CD4-positive, alpha-beta memory T cell (primary cell): ENCODE results near the gene SKP2. TPM values are rescaled to one million over a fixed set of nuclear protein-coding genes. Genes with fewer than 3 reads are reported as not detected.
"Not testable (repeated sequence)": the region's sequence is repeated elsewhere in the genome, so short reads cannot be mapped to it uniquely, and the experiment has no call there.

Experiments used
- CTCF ChIA-PET: fragments of 350-600 bp; sonication (Branson Sonifier 250); formaldehyde crosslinking; loops from one replicate; lab custom pipeline; 2021; ENCODE audit warnings: inconsistent platforms; ENCODE audit not compliant: partially characterized antibody; lab: Charles Lee
- POLR2A ChIA-PET: fragments of 350-600 bp; sonication (Branson Sonifier 250); formaldehyde crosslinking; loops from one replicate; lab custom pipeline; 2021; ENCODE audit not compliant: partially characterized antibody; lab: Charles Lee
- DNase-seq, 5 donors: peaks; one replicate each; pipeline versions ENCODE4 v3.0.0 to v3.0.0-alpha.2; 2020 to 2022; ENCODE audit warnings: mixed read lengths in 1 of 5
- H3K27ac ChIP-seq: one replicate; pipeline ENCODE4 v1.7.0; 2013; ENCODE audit warnings: low read depth, low read length
- H3K27me3 ChIP-seq: 2 replicates; pipeline ENCODE4 v1.7.0; 2013; ENCODE audit warnings: mild to moderate bottlenecking, low read length, moderate library complexity; ENCODE audit not compliant: insufficient read depth
- H3K36me3 ChIP-seq: 2 replicates; pipeline ENCODE4 v1.7.0; 2013; ENCODE audit warnings: mild to moderate bottlenecking, low read length, moderate library complexity; ENCODE audit not compliant: insufficient read depth
- H3K4me1 ChIP-seq: 2 replicates; pipeline ENCODE4 v1.7.0; 2013; ENCODE audit warnings: mild to moderate bottlenecking, low read length, moderate library complexity; ENCODE audit not compliant: insufficient read depth
- H3K4me3 ChIP-seq, 2 donors: one replicate each; pipeline ENCODE4 v1.7.0; 2013; ENCODE audit warnings: low read length in 2 of 2, mild to moderate bottlenecking in 1 of 2
- H3K9me3 ChIP-seq, 2 donors: one replicate each; pipeline ENCODE4 v1.7.0; 2013; ENCODE audit warnings: low read length in 2 of 2, control low read depth in 1 of 2; ENCODE audit not compliant: control insufficient read depth in 1 of 2
- H3K27ac Mint-ChIP-seq, 7 donors: one replicate each; pipeline ENCODE4 v1.8.0; 2020 to 2021; ENCODE audit warnings: mixed read lengths in 7 of 7, mild to moderate bottlenecking in 6 of 7, inconsistent platforms in 3 of 7, moderate library complexity in 3 of 7
- H3K27me3 Mint-ChIP-seq, 2 donors: one replicate each; pipeline ENCODE4 v1.8.0; 2020 to 2021; ENCODE audit warnings: mixed read lengths in 2 of 2
- H3K36me3 Mint-ChIP-seq, 2 donors: one replicate each; pipeline ENCODE4 v1.8.0; 2020 to 2021; ENCODE audit warnings: mixed read lengths in 2 of 2, inconsistent platforms in 1 of 2, mild to moderate bottlenecking in 1 of 2
- H3K4me1 Mint-ChIP-seq, 4 donors: one replicate each; pipeline ENCODE4 v1.8.0; 2020 to 2021; ENCODE audit warnings: mixed read lengths in 4 of 4, mild to moderate bottlenecking in 1 of 4
- H3K4me3 Mint-ChIP-seq, 8 donors: one replicate each; pipeline ENCODE4 v1.8.0; 2020 to 2021; ENCODE audit warnings: mixed read lengths in 8 of 8, mild to moderate bottlenecking in 7 of 8, moderate library complexity in 6 of 8, inconsistent platforms in 3 of 8
- H3K9me3 Mint-ChIP-seq, 8 donors: one replicate each; pipeline ENCODE4 v1.8.0; 2020 to 2021; ENCODE audit warnings: mixed read lengths in 8 of 8, mild to moderate bottlenecking in 5 of 8, inconsistent platforms in 3 of 8, moderate library complexity in 1 of 8
- intact Hi-C: fragments of 100-400 bp; cut with micrococcal nuclease; formaldehyde crosslinking; loops from one replicate; pipeline ENCODE4 v1.15.1; 2023
- polyA plus RNA-seq, 2 donors: library from polyadenylated mRNA; unstranded; fragments of 300-500 nt; fragmentation: Illumina TruSeq; gene quantifications; one replicate each; pipeline ENCODE4 v1.2.3, GENCODE V29; 2021
- total RNA-seq, 2 experiments: library from RNA; stranded (reverse); gene quantifications; one replicate each; pipeline ENCODE4 v1.2.3, GENCODE V29; 2021

SKP2 gene
- total and polyA plus RNA-seq, 4 experiments from 2014 or later, result 18.3 to 23.9 (median 20.1) TPM

- Mint-ChIP-seq H3K36me3 (peaks cover 68 to 71% of the 10 kb centered on the region in 2 donors), H3K4me1 (peaks cover 11 to 22% (median 18%) of the 10 kb centered on the region in 4 donors), H3K9me3 (peaks cover 5 to 15% (median 10%) of the 10 kb centered on the region in 8 donors)
- H3K4me3 ChIP-seq, H3K9me3 ChIP-seq, H3K27me3 Mint-ChIP-seq, DNase-seq, H3K27ac Mint-ChIP-seq, H3K27me3 ChIP-seq, H3K4me1 ChIP-seq, H3K4me3 Mint-ChIP-seq, POLR2A ChIA-PET, CTCF ChIA-PET, H3K27ac ChIP-seq, intact Hi-C loops: not testable (repeated sequence)
- peaks cover 10% of the 10 kb centered on the region for H3K36me3 ChIP-seq
Measured at GRCh38 chr5:36129666-36130065, 22.2 kb upstream of the SKP2 start.

- CTCF ChIA-PET, H3K36me3 ChIP-seq, POLR2A ChIA-PET, intact Hi-C loops, H3K27me3 ChIP-seq, H3K9me3 ChIP-seq, H3K27ac ChIP-seq, H3K27me3 Mint-ChIP-seq, H3K4me1 ChIP-seq, H3K27ac Mint-ChIP-seq, H3K4me3 ChIP-seq, H3K4me3 Mint-ChIP-seq, DNase-seq: not testable (repeated sequence)
- Mint-ChIP-seq H3K9me3 (peaks cover 7 to 13% (median 10%) of the 10 kb centered on the region in 8 donors), H3K4me1 (peaks cover 9 to 18% (median 13%) of the 10 kb centered on the region in 4 donors), H3K36me3 (peaks cover 65 to 72% of the 10 kb centered on the region in 2 donors)
Measured at GRCh38 chr5:36133009-36133408, 18.9 kb upstream of the SKP2 start.

- Histone ChIP-seq H3K36me3 (no peaks in the 10 kb centered on the region), H3K27me3 (no peaks in the 10 kb centered on the region), H3K27ac (no peak overlapping the region), H3K4me3 (no peak overlapping the region), H3K9me3 (peaks cover 0 to 6% of the 10 kb centered on the region in 2 donors), H3K4me1 (no peaks in the 10 kb centered on the region)
- Mint-ChIP-seq H3K4me1 (peaks cover 4 to 9% (median 7%) of the 10 kb centered on the region in 4 donors), H3K27ac (no peak overlapping the region), H3K4me3 (no peak overlapping the region), H3K9me3 (peaks cover 0 to 3% (median 0%) of the 10 kb centered on the region in 8 donors), H3K36me3 (peaks cover 52 to 72% of the 10 kb centered on the region in 2 donors), H3K27me3 (no peaks in the 10 kb centered on the region)
- POLR2A ChIA-PET, result no interaction called here
- CTCF ChIA-PET, result no interaction called here
- intact Hi-C loops, result no loop called here
- DNase-seq, result no peak
Measured at GRCh38 chr5:36135988-36136387, 15.9 kb upstream of the SKP2 start.

GRCh38 chr5:36136581-36136980, 15.3 kb upstream of the SKP2 start:
- Histone ChIP-seq H3K27me3 (no peaks in the 10 kb centered on the region), H3K9me3 (peaks cover 0 to 6% of the 10 kb centered on the region in 2 donors), H3K4me1 (no peaks in the 10 kb centered on the region), H3K36me3 (peaks cover 1% of the 10 kb centered on the region), H3K4me3 (no peak overlapping the region), H3K27ac (no peak overlapping the region)
- peaks cover 0 to 3% (median 0%) of the 10 kb centered on the region in 8 donors for H3K9me3 Mint-ChIP-seq
- intact Hi-C loops, result no loop called here
- H3K27ac Mint-ChIP-seq, result no peak overlapping the region
- ChIA-PET POLR2A (no interaction called here), CTCF (no interaction called here)
- peaks cover 49 to 68% of the 10 kb centered on the region in 2 donors for H3K36me3 Mint-ChIP-seq
- peaks cover under 1 to 6% (median 5%) of the 10 kb centered on the region in 4 donors for H3K4me1 Mint-ChIP-seq
- H3K27me3 Mint-ChIP-seq, result no peaks in the 10 kb centered on the region
- no peak overlapping the region for H3K4me3 Mint-ChIP-seq
- no peak for DNase-seq

GRCh38 chr5:36138900-36139683, 12.8 kb upstream of the SKP2 start:
- Histone ChIP-seq H3K27ac (no peak overlapping the region), H3K36me3 (peaks cover 4% of the 10 kb centered on the region), H3K4me1 (no peaks in the 10 kb centered on the region), H3K27me3 (no peaks in the 10 kb centered on the region), H3K9me3 (peaks cover 0 to 6% of the 10 kb centered on the region in 2 donors), H3K4me3 (no peak overlapping the region)
- CTCF ChIA-PET, result interaction anchor here (1.3 to 1.9 kb wide), 3 partner anchors 12 to 17 kb away, joined by 4 to 7 read pairs (median 4); partner anchors contain the start of gene LMBRD2
- intact Hi-C loops, result no loop called here
- DNase-seq, result no peak
- peaks cover 43 to 54% of the 10 kb centered on the region in 2 donors for H3K36me3 Mint-ChIP-seq
- H3K4me3 Mint-ChIP-seq, result no peak overlapping the region
- peaks cover 0 to 2% (median 0%) of the 10 kb centered on the region in 4 donors for H3K4me1 Mint-ChIP-seq
- POLR2A ChIA-PET, result interaction anchor here (0.9 kb wide), 2 partner anchors 11 kb away, joined by 3 read pairs; no protein-coding TSS in a partner anchor
- no peak overlapping the region for H3K27ac Mint-ChIP-seq
- peaks cover 0 to 2% (median 0%) of the 10 kb centered on the region in 8 donors for H3K9me3 Mint-ChIP-seq
- no peaks in the 10 kb centered on the region for H3K27me3 Mint-ChIP-seq

- Mint-ChIP-seq H3K27me3 (no peaks in the 10 kb centered on the region), H3K36me3 (peaks cover 12 to 14% of the 10 kb centered on the region in 2 donors), H3K4me1 (peaks cover 16 to 30% (median 21%) of the 10 kb centered on the region in 4 donors), H3K27ac (no peak overlapping the region), H3K4me3 (no peak overlapping the region), H3K9me3 (no peaks in the 10 kb centered on the region)
- Histone ChIP-seq H3K36me3 (peaks cover 4% of the 10 kb centered on the region), H3K4me3 (no peak overlapping the region), H3K27me3 (no peaks in the 10 kb centered on the region), H3K27ac (no peak overlapping the region), H3K4me1 (peaks cover 29% of the 10 kb centered on the region), H3K9me3 (no peaks in the 10 kb centered on the region)
- POLR2A ChIA-PET, result no interaction called here
- intact Hi-C loops, result no loop called here
- no peak for DNase-seq
- CTCF ChIA-PET, result no interaction called here
Measured at GRCh38 chr5:36145311-36145710, 6.6 kb upstream of the SKP2 start.

- Histone ChIP-seq H3K36me3 (peaks cover 4% of the 10 kb centered on the region), H3K27me3 (no peaks in the 10 kb centered on the region), H3K9me3 (no peaks in the 10 kb centered on the region), H3K4me3 (no peak overlapping the region), H3K27ac (no peak overlapping the region), H3K4me1 (peaks cover 37% of the 10 kb centered on the region)
- H3K27me3 Mint-ChIP-seq, result no peaks in the 10 kb centered on the region
- H3K4me3 Mint-ChIP-seq, result no peak overlapping the region
- ChIA-PET CTCF (interaction anchor here (0.7 kb wide), 1 partner anchor 68 kb away, joined by 3 read pairs; no protein-coding TSS in a partner anchor), POLR2A (no interaction called here)
- no peak overlapping the region for H3K27ac Mint-ChIP-seq
- no peak for DNase-seq
- intact Hi-C loops, result no loop called here
- peaks cover 22 to 40% (median 28%) of the 10 kb centered on the region in 4 donors for H3K4me1 Mint-ChIP-seq
- no peaks in the 10 kb centered on the region for H3K9me3 Mint-ChIP-seq
- peaks cover 4 to 13% of the 10 kb centered on the region in 2 donors for H3K36me3 Mint-ChIP-seq
Measured at GRCh38 chr5:36146390-36146789, 5.5 kb upstream of the SKP2 start.
